ENCODE measurements around the gene MIPOL1. TPM values are rescaled to one million over a fixed set of nuclear protein-coding genes. Genes with fewer than 3 reads are reported as not detected.

The MIPOL1 gene
- total RNA-seq, 1 experiment from 2014 or later = 15.4 TPM

DNA sequence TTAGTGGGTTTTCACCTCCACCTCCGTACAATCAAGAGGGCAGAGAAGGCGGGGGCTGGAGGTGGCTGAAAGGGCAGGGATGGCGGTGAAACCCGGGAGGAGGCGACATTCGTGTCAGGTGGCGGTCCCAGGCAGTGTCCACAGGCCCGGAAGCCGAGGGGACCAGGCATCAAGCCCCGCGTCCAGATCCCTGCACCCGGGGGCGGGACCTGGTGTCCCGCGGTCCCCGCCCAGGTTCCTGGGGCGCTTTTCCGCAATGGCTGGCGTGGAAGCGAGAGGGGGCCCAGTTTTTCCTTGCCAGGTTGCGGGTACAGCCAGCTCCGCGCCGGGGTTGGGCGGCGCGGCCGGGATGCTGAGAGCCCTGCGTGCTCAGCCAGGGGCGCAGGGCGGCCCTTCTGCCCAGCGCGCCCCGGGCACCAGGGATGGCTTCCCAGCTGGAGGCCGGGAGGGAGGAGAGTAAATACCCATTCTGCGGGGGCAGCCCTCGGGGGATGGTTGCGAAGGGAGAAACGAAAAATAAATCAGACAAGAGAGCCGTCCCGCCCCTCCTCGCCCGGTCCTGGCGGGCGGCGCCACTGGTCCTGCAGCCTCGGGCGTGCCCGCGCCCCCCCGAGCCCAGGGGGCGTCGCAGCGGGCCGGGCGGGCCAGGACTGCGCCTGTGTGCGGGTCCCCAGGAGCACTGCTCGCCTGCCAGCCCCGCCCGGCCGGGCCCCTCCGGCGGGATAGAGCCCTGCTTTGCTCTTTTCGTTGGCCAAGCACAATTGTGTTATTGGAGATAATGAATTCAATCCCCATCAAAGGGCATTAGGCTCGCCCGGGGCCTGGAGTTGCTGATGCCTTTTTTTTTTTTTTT lies 385.8 kb downstream of the MIPOL1 start:
- no peaks in the 10 kb centered on the region for H3K36me3 ChIP-seq (ENCODE audit: control insufficient read depth in 1 of 2, insufficient read depth in 2 of 2, low read length in 2 of 2)
- TF ChIP-seq POLR2AphosphoS5 (IDR thresholded peaks at IDR 0.05; ENCODE audit: low read depth, low read length) (no peak), ZFX (IDR thresholded peaks at IDR 0.05) (peak; percentile 43; the same call in 1 of the 2 replicates)
- ATAC-seq = peak; percentile 83
- POLR2A ChIA-PET = no interaction called here
- CTCF ChIA-PET = interaction anchor here (1.4 kb wide), 1 partner anchor 353 kb away, joined by 3 read pairs; no protein-coding TSS in a partner anchor
- BruUV-seq (replicated peaks) = no TSS peak
- intact Hi-C loops (cut with micrococcal nuclease) = no loop called here
- H3K79me2 ChIP-seq (ENCODE audit: insufficient read depth, low read length) = no peaks in the 10 kb centered on the region
- H3K9me3 ChIP-seq (ENCODE audit: control insufficient read depth in 1 of 2, insufficient read depth in 1 of 2, low read depth in 1 of 2, low read length in 2 of 2) = no peaks in the 10 kb centered on the region
- H3K9ac ChIP-seq (ENCODE audit: low read length) = peak overlapping the region; percentile 53
- no peak for DNase-seq (ENCODE audit: low read depth, low spot score)
- peak overlapping the region; percentile 43; the same call in 1 of the 2 replicates for H3K27ac ChIP-seq (ENCODE audit: low read depth, low read length)
- H3K4me2 ChIP-seq (ENCODE audit: low read length) = peak overlapping the region; percentile 93
- no peaks in the 10 kb centered on the region for H4K20me1 ChIP-seq (ENCODE audit: insufficient read depth)
- H3K4me1 ChIP-seq (ENCODE audit: control insufficient read depth in 1 of 2, insufficient read depth in 2 of 2, low read length in 2 of 2) = peaks cover 5 to 26% of the 10 kb centered on the region in 2 experiments
- H3K27me3 ChIP-seq (ENCODE audit: insufficient read depth, low read length) = no peaks in the 10 kb centered on the region
- peak overlapping the region; percentile 54 to 69 for H3K4me3 ChIP-seq (replicated peaks in 1 of 2; ENCODE audit: low read depth in 1 of 2, low read length in 2 of 2)
- RAD21 ChIA-PET (ENCODE audit: low non-redundant PET in 1 of 2, low total read pairs in 2 of 2, uncharacterized antibody in 2 of 2, unreplicated experiment in 2 of 2) = no interaction called here
- H3K9me2 ChIP-seq (ENCODE audit: insufficient read depth) = no peaks in the 10 kb centered on the region
- H2AFZ ChIP-seq (ENCODE audit: low read depth, low read length, poor library complexity, severe bottlenecking) = peak overlapping the region; percentile 82

DNA sequence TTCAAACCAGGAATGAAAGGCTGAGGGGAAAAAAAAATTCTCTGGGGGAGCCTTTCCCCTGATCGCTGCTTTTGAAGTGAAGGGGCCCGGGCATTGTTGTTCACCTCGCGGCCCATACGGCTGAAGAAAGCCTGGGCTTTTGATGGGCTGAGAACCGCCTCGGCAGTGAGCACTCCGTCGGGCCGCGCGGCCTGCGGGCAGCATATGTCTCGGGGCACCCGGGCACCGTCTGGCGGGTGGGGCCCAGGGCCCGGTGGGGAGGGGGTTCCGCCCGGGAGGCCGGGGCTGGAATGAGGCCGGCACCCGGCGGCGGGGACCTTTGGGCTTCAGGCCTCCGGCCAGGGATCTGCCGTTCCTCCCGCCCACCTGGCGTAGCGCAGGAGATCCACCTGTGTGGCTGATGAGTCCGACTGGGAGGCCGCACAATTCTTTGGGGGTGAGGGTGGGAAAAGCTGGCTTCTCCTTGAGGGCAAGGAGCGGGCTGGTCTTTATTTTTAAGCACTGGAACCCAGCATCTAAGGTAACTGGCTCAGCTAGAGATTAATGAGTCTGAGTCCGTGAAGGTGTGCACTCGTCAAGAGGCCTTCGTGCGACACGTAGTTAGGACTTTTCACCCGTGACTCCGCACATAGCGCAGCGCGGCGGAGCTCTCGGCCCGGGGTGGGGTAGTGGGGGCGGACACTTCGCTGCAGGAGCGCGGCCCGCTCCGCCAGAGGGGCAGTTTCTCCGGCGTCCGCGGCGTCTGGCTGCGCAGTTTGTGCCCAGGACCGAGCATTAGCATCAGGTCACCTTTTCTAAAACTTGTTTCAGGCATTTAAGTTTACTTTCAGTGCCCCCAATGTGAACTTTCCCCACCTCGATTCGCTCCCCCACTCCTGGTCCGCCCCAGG lies 386.7 kb downstream of the MIPOL1 start:
- intact Hi-C loops (cut with micrococcal nuclease) = no loop called here
- no TSS peak for BruUV-seq (replicated peaks)
- H3K9me2 ChIP-seq (ENCODE audit: insufficient read depth) = no peaks in the 10 kb centered on the region
- H3K27ac ChIP-seq (ENCODE audit: low read depth, low read length) = no peak overlapping the region
- TF ChIP-seq ELF1 (IDR thresholded peaks at IDR 0.05; ENCODE audit: borderline replicate concordance, low read depth) (no peak), POLR2A (IDR thresholded peaks at IDR 0.05; ENCODE audit: borderline replicate concordance, extremely low read depth, insufficient read depth, insufficient read length) (no peak), JUND (IDR thresholded peaks at IDR 0.05) (no peak), ZNF274 (IDR thresholded peaks at IDR 0.05; ENCODE audit: low read depth, low read length) (no peak), FOSL1 (IDR thresholded peaks at IDR 0.05; ENCODE audit: low read depth) (no peak)
- TF ChIP-seq, protein P1, sequence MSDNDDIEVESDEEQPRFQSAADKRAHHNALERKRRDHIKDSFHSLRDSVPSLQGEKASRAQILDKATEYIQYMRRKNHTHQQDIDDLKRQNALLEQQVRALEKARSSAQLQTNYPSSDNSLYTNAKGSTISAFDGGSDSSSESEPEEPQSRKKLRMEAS (IDR thresholded peaks at IDR 0.05) = no peak
- H3K9ac ChIP-seq (ENCODE audit: low read length) = 0 out of 2 replicates have a peak overlapping the region, but pooled peaks have one; percentile 53
- no peaks in the 10 kb centered on the region for H3K27me3 ChIP-seq (ENCODE audit: insufficient read depth, low read length)
- no peaks in the 10 kb centered on the region for H3K9me3 ChIP-seq (ENCODE audit: control insufficient read depth in 1 of 2, insufficient read depth in 1 of 2, low read depth in 1 of 2, low read length in 2 of 2)
- CTCF ChIA-PET = no interaction called here
- H3K79me2 ChIP-seq (ENCODE audit: insufficient read depth, low read length) = no peaks in the 10 kb centered on the region
- ATAC-seq (no peak), DNase-seq (ENCODE audit: low read depth, low spot score) (no peak)
- no peaks in the 10 kb centered on the region for H3K36me3 ChIP-seq (ENCODE audit: control insufficient read depth in 1 of 2, insufficient read depth in 2 of 2, low read length in 2 of 2)
- peak overlapping the region; percentile 93 for H3K4me2 ChIP-seq (ENCODE audit: low read length)
- peaks cover 5 to 26% of the 10 kb centered on the region in 2 experiments for H3K4me1 ChIP-seq (ENCODE audit: control insufficient read depth in 1 of 2, insufficient read depth in 2 of 2, low read length in 2 of 2)
- H3K4me3 ChIP-seq (replicated peaks in 1 of 2; ENCODE audit: low read depth in 1 of 2, low read length in 2 of 2) = peak overlapping the region in 1 of 2 experiments; percentile 69; a peak in 2 of 4 replicates
- RAD21 ChIA-PET (ENCODE audit: low non-redundant PET in 1 of 2, low total read pairs in 2 of 2, uncharacterized antibody in 2 of 2, unreplicated experiment in 2 of 2) = no interaction called here
- H2AFZ ChIP-seq (ENCODE audit: low read depth, low read length, poor library complexity, severe bottlenecking) = peak overlapping the region; percentile 82
- POLR2A ChIA-PET = no interaction called here
- H4K20me1 ChIP-seq (ENCODE audit: insufficient read depth) = no peaks in the 10 kb centered on the region

All from HCT116 (cell line).